ENCODE results near the gene CASKIN1. TPM values are rescaled to one million over a fixed set of nuclear protein-coding genes. Genes with fewer than 3 reads are reported as not detected.

The CASKIN1 gene
- total and polyA plus RNA-seq, 2 experiments from 2014 or later, result 1.0 to 6.2 TPM

DNA sequence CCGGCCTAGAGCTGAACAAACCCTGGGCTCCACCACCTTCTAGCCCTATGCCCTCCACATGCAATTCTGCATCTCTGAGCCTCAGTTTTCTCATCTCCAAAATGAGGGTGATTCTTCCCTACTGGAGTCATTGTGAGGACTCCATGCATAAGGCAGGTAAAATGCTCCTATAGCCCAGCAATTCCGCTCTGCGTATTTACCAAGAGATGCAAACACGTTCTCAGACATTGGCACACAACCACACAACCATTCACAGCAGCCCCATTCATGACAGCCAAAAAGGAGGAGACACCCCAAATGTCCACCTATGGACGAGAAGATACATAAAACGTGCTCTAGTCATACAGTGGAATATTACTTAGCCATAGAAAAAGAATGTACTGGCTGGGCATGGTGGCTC lies 3.9 kb upstream of the CASKIN1 start:
- no peaks in the 10 kb centered on the region; the same call in 1 of the 2 replicates for H3F3A ChIP-seq (replicated peaks; ENCODE audit: low read depth)
- no peaks in the 10 kb centered on the region for H3K9me2 ChIP-seq (ENCODE audit: insufficient read depth)
- Mint-ChIP-seq H3K27me3 (ENCODE audit: insufficient read depth, low read depth, poor library complexity) (peaks cover 35% of the 10 kb centered on the region), H3K4me1 (peaks cover 4% of the 10 kb centered on the region; the same call in 1 of the 3 replicates), H3K36me3 (ENCODE audit: low read depth) (no peaks in the 10 kb centered on the region; the same call in 2 of the 3 replicates), H3K27ac (no peak overlapping the region), H3K9me3 (no peaks in the 10 kb centered on the region), H3K4me3 (no peak overlapping the region)
- no peak overlapping the region for H3K27ac ChIP-seq (ENCODE audit: low read depth)
- no peak for TF ChIP-seq ZNF114 (CRISPR knock-in tag; IDR thresholded peaks at IDR 0.05)
- TF ChIP-seq NANOG (IDR thresholded peaks at IDR 0.05; ENCODE audit: borderline replicate concordance), result no peak
- DNase-seq (ENCODE audit: low spot score) (no peak), ATAC-seq (no peak)
- no peak overlapping the region for H3K4me2 ChIP-seq
- H3K79me2 ChIP-seq (replicated peaks; ENCODE audit: insufficient read depth), result no peaks in the 10 kb centered on the region
- H3K4me1 ChIP-seq (ENCODE audit: insufficient read depth), result peaks cover 4% of the 10 kb centered on the region; the same call in 1 of the 2 replicates
- no peak overlapping the region for H3K4me3 ChIP-seq
- H3K27me3 ChIP-seq (ENCODE audit: insufficient read depth), result peaks cover 50% of the 10 kb centered on the region
- H4K20me1 ChIP-seq (replicated peaks; ENCODE audit: insufficient read depth), result no peaks in the 10 kb centered on the region
- H3K36me3 ChIP-seq (ENCODE audit: insufficient read depth), result no peaks in the 10 kb centered on the region
- no peak overlapping the region for H2AFZ ChIP-seq

DNA sequence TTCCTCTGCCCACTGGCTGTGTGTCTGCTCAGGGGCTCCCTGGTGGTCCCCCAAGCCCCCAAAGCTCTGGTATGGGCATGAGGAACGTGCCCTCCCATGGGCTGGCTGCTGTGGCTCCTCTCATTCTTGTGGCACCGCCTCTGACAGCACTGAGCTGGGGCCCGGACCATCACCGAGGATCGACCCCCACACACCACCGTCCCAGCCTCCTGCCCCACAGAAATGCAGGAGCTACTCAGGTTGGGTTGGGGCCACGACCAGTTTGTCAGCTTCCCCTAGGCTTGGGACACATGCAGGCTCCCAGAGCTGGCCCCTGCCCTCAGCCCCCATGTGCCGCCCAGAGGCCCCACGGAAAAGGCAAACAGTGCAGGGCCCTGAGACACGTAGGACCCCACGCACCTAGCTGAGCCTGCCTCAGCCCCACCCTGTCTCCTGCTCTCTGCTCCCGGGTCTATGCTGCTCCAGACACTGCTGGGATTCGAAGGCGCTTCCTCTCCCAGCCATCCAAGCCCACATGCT lies 3.3 kb upstream of the CASKIN1 start:
- peaks cover 39% of the 10 kb centered on the region for H3K27me3 Mint-ChIP-seq (ENCODE audit: insufficient read depth, low read depth, poor library complexity)
- ATAC-seq, result no peak
- no peaks in the 10 kb centered on the region for H3K9me3 Mint-ChIP-seq
- TF ChIP-seq CREB1 (CRISPR knock-in tag; IDR thresholded peaks at IDR 0.05; ENCODE audit: low read depth) (no peak), ZNF331 (CRISPR knock-in tag; IDR thresholded peaks at IDR 0.05; ENCODE audit: low read depth) (no peak), STAT1 (IDR thresholded peaks at IDR 0.05; ENCODE audit: unreplicated experiment) (no peak), JUNB (IDR thresholded peaks at IDR 0.05; ENCODE audit: unreplicated experiment) (no peak), EZH2 (IDR thresholded peaks at IDR 0.05; ENCODE audit: low read depth, unreplicated experiment) (no peak), POLR2AphosphoS5 (IDR thresholded peaks at IDR 0.05; ENCODE audit: low read depth) (no peak)
- TF ChIP-seq, protein P1, sequence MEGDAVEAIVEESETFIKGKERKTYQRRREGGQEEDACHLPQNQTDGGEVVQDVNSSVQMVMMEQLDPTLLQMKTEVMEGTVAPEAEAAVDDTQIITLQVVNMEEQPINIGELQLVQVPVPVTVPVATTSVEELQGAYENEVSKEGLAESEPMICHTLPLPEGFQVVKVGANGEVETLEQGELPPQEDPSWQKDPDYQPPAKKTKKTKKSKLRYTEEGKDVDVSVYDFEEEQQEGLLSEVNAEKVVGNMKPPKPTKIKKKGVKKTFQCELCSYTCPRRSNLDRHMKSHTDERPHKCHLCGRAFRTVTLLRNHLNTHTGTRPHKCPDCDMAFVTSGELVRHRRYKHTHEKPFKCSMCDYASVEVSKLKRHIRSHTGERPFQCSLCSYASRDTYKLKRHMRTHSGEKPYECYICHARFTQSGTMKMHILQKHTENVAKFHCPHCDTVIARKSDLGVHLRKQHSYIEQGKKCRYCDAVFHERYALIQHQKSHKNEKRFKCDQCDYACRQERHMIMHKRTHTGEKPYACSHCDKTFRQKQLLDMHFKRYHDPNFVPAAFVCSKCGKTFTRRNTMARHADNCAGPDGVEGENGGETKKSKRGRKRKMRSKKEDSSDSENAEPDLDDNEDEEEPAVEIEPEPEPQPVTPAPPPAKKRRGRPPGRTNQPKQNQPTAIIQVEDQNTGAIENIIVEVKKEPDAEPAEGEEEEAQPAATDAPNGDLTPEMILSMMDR (conservative IDR thresholded peaks at IDR 0.05; ENCODE audit: low read depth in 2 of 2), result no peak
- TF ChIP-seq, protein P2, sequence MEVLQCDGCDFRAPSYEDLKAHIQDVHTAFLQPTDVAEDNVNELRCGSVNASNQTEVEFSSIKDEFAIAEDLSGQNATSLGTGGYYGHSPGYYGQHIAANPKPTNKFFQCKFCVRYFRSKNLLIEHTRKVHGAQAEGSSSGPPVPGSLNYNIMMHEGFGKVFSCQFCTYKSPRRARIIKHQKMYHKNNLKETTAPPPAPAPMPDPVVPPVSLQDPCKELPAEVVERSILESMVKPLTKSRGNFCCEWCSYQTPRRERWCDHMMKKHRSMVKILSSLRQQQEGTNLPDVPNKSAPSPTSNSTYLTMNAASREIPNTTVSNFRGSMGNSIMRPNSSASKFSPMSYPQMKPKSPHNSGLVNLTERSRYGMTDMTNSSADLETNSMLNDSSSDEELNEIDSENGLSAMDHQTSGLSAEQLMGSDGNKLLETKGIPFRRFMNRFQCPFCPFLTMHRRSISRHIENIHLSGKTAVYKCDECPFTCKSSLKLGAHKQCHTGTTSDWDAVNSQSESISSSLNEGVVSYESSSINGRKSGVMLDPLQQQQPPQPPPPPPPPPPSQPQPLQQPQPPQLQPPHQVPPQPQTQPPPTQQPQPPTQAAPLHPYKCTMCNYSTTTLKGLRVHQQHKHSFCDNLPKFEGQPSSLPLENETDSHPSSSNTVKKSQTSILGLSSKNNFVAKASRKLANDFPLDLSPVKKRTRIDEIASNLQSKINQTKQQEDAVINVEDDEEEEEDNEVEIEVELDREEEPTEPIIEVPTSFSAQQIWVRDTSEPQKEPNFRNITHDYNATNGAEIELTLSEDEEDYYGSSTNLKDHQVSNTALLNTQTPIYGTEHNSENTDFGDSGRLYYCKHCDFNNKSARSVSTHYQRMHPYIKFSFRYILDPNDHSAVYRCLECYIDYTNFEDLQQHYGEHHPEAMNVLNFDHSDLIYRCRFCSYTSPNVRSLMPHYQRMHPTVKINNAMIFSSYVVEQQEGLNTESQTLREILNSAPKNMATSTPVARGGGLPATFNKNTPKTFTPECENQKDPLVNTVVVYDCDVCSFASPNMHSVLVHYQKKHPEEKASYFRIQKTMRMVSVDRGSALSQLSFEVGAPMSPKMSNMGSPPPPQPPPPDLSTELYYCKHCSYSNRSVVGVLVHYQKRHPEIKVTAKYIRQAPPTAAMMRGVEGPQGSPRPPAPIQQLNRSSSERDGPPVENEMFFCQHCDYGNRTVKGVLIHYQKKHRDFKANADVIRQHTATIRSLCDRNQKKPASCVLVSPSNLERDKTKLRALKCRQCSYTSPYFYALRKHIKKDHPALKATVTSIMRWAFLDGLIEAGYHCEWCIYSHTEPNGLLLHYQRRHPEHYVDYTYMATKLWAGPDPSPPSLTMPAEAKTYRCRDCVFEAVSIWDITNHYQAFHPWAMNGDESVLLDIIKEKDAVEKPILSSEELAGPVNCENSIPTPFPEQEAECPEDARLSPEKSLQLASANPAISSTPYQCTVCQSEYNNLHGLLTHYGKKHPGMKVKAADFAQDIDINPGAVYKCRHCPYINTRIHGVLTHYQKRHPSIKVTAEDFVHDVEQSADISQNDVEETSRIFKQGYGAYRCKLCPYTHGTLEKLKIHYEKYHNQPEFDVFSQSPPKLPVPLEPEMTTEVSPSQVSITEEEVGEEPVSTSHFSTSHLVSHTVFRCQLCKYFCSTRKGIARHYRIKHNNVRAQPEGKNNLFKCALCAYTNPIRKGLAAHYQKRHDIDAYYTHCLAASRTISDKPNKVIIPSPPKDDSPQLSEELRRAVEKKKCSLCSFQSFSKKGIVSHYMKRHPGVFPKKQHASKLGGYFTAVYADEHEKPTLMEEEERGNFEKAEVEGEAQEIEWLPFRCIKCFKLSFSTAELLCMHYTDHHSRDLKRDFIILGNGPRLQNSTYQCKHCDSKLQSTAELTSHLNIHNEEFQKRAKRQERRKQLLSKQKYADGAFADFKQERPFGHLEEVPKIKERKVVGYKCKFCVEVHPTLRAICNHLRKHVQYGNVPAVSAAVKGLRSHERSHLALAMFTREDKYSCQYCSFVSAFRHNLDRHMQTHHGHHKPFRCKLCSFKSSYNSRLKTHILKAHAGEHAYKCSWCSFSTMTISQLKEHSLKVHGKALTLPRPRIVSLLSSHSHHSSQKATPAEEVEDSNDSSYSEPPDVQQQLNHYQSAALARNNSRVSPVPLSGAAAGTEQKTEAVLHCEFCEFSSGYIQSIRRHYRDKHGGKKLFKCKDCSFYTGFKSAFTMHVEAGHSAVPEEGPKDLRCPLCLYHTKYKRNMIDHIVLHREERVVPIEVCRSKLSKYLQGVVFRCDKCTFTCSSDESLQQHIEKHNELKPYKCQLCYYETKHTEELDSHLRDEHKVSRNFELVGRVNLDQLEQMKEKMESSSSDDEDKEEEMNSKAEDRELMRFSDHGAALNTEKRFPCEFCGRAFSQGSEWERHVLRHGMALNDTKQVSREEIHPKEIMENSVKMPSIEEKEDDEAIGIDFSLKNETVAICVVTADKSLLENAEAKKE (CRISPR knock-in tag; IDR thresholded peaks at IDR 0.05), result no peak
- TF ChIP-seq, protein P3, sequence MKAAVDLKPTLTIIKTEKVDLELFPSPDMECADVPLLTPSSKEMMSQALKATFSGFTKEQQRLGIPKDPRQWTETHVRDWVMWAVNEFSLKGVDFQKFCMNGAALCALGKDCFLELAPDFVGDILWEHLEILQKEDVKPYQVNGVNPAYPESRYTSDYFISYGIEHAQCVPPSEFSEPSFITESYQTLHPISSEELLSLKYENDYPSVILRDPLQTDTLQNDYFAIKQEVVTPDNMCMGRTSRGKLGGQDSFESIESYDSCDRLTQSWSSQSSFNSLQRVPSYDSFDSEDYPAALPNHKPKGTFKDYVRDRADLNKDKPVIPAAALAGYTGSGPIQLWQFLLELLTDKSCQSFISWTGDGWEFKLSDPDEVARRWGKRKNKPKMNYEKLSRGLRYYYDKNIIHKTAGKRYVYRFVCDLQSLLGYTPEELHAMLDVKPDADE (IDR thresholded peaks at IDR 0.05), result no peak

More for the DNA sequence above, 3.3 kb upstream of the CASKIN1 start:
- peaks cover 4% of the 10 kb centered on the region; the same call in 1 of the 2 replicates for H3K4me1 ChIP-seq (ENCODE audit: insufficient read depth)
- no peak overlapping the region for H3K4me2 ChIP-seq
- H3K79me2 ChIP-seq (replicated peaks; ENCODE audit: insufficient read depth), result no peaks in the 10 kb centered on the region
- peaks cover 54% of the 10 kb centered on the region for H3K27me3 ChIP-seq (ENCODE audit: insufficient read depth)
- no peak overlapping the region for H2AFZ ChIP-seq
- no peak overlapping the region for H3K27ac ChIP-seq (ENCODE audit: low read depth)
- H3K27ac Mint-ChIP-seq, result no peak overlapping the region
- H3K4me1 Mint-ChIP-seq, result peaks cover 4% of the 10 kb centered on the region; the same call in 1 of the 3 replicates
- H3K36me3 ChIP-seq (ENCODE audit: insufficient read depth), result no peaks in the 10 kb centered on the region
- no peaks in the 10 kb centered on the region for H4K20me1 ChIP-seq (replicated peaks; ENCODE audit: insufficient read depth)
- H3K9me2 ChIP-seq (ENCODE audit: insufficient read depth), result no peaks in the 10 kb centered on the region
- H3F3A ChIP-seq (replicated peaks; ENCODE audit: low read depth), result no peaks in the 10 kb centered on the region; the same call in 1 of the 2 replicates
- no peak overlapping the region for H3K4me3 Mint-ChIP-seq
- H3K36me3 Mint-ChIP-seq (ENCODE audit: low read depth), result no peaks in the 10 kb centered on the region; the same call in 2 of the 3 replicates
- H3K4me3 ChIP-seq, result no peak overlapping the region
- no peak for DNase-seq (ENCODE audit: low spot score)

Measured in GM23338 (cell line).